ENCODE measurements around the gene AADAC. TPM values are rescaled to one million over a fixed set of nuclear protein-coding genes. Genes with fewer than 3 reads are reported as not detected.
"Not testable (repeated sequence)": the region's sequence is repeated elsewhere in the genome, so short reads cannot be mapped to it uniquely, and the experiment has no call there.

The AADAC gene
- total and polyA plus RNA-seq, 7 donors: not detected

DNA sequence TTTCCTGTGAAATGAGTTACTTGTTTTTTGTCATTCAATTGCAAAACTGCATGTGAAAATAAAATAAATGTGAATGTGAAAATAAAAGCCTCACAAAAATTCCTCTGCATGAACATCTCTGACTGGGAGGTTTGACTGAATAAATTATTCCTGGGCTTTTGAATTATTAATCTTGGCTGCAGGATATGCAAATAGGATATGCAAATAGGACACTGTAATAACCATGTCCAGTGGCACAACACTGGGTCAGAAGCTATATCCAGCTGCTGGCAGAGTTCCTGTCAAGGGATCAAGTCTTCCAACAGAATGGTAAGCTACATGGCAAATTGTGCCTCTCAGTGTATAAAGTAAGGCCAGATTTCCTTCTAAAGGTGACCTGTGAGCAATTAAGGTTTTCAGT lies 59.5 kb downstream of the AADAC start, which contains the start of gene SUCNR1:
TSS of gene SUCNR1 (plus strand) at position 246 of the 400 bp plus-strand sequence. CDS start 6,250 bp downstream, outside the sequence.
- no peak for TF ChIP-seq POLR2A (IDR thresholded peaks at IDR 0.05)
- no peak for TF ChIP-seq EP300 (IDR thresholded peaks at IDR 0.05)
- TF ChIP-seq POLR2AphosphoS5 (IDR thresholded peaks at IDR 0.05): no peak
- TF ChIP-seq, protein P1, sequence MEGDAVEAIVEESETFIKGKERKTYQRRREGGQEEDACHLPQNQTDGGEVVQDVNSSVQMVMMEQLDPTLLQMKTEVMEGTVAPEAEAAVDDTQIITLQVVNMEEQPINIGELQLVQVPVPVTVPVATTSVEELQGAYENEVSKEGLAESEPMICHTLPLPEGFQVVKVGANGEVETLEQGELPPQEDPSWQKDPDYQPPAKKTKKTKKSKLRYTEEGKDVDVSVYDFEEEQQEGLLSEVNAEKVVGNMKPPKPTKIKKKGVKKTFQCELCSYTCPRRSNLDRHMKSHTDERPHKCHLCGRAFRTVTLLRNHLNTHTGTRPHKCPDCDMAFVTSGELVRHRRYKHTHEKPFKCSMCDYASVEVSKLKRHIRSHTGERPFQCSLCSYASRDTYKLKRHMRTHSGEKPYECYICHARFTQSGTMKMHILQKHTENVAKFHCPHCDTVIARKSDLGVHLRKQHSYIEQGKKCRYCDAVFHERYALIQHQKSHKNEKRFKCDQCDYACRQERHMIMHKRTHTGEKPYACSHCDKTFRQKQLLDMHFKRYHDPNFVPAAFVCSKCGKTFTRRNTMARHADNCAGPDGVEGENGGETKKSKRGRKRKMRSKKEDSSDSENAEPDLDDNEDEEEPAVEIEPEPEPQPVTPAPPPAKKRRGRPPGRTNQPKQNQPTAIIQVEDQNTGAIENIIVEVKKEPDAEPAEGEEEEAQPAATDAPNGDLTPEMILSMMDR (IDR thresholded peaks at IDR 0.05): no peak
- Histone ChIP-seq H3K9me3 (no peaks in the 10 kb centered on the region), H3K4me3 (no peak within 1 kb of the TSS), H3K27ac (peak within 1 kb of the TSS in 1 of 4 donors; percentile 11), H3K27me3 (no peaks in the 10 kb centered on the region), H3K4me1 (peaks cover 0 to 35% (median 8%) of the 10 kb centered on the region in 4 donors), H3K36me3 (no peaks in the 10 kb centered on the region)
- intact Hi-C loops (cut with DNase I): no loop called here
- no peak for DNase-seq

DNA sequence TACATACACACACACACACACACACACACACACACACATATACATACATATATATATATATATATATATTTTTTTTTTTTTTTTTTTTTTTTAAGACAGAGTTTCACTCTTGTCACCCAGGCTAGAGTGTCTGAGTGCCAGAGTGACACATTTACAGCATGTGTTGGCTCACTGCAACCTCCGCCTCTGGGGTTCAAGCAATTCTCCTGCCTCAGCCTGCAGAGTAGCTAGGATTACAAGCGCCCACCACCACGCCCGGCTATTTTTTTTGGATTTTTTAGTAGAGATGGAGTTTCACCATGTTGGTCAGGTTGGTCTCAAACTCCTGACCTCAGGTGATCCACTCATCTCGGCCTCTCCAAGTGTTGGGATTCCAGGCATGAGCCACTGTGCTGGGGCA lies 60.2 kb downstream of the AADAC start:
- intact Hi-C loops (cut with DNase I); H3K27ac ChIP-seq; H3K36me3 ChIP-seq; DNase-seq; H3K4me3 ChIP-seq; H3K9me3 ChIP-seq; H3K27me3 ChIP-seq: not testable (repeated sequence)
- WGBS, 2 donors: 88 to 89% methylated on average over 5 of the region's 5 CpGs
- H3K4me1 ChIP-seq: peaks cover 0 to 38% (median 11%) of the 10 kb centered on the region in 4 donors

DNA sequence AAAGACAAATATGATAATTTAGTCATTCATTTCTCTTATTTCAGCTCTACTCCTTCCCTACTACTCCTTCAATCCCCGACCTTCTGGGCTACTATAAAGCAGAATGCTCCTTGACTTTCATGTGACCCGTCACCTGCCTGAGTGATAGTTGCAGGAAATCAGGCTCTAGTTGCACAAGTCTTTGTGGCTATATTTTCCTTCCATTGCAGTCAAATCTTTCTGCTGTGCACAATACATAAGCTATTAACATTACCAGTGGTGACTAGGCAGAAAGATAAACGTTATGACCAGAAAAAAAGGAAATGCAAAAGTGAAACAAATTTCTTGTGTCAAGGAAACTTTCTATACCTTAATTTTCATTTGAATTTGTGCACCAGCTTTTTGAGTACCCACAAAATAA lies 61.8 kb downstream of the AADAC start:
- no peaks in the 10 kb centered on the region for H3K27me3 ChIP-seq
- H3K4me3 ChIP-seq: no peak overlapping the region
- no peaks in the 10 kb centered on the region for H3K36me3 ChIP-seq
- WGBS, 2 donors: 14 to 25% methylated on average over 3 of the region's 3 CpGs
- H3K9me3 ChIP-seq: no peaks in the 10 kb centered on the region
- H3K4me1 ChIP-seq: peaks cover 0 to 45% (median 18%) of the 10 kb centered on the region in 4 donors
- intact Hi-C loops (cut with DNase I): no loop called here
- peak overlapping the region in 1 of 4 donors; percentile 23 for H3K27ac ChIP-seq
- no peak for DNase-seq
- TF ChIP-seq POLR2AphosphoS5 (IDR thresholded peaks at IDR 0.05) (no peak), POLR2A (IDR thresholded peaks at IDR 0.05) (no peak), EP300 (IDR thresholded peaks at IDR 0.05) (no peak)
- TF ChIP-seq, protein P1 (IDR thresholded peaks at IDR 0.05): no peak

DNA sequence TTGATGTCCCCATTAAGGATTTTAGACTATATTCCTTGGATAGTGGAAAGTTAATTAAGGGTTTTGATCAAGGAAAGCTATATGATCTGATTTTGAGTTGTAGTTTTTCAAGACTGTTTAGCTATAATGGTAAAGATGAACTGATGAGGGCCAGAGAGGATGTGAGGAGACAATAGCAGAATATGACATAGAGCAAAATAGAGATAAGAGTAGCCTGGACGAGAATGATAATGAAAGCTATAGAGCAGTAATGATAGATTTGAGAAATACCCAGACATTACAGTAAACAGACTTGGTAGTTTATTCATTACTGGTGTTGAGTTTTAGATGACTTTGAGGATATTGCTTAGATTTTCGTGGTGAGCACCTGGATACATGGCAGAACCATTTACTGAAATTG lies 63.4 kb downstream of the AADAC start:
- H3K27me3 ChIP-seq: no peaks in the 10 kb centered on the region
- H3K27ac ChIP-seq: no peak overlapping the region
- DNase-seq: no peak
- no peak overlapping the region for H3K4me3 ChIP-seq
- 91% methylated on average over 2 of the region's 2 CpGs for WGBS, 2 donors
- TF ChIP-seq POLR2AphosphoS5 (IDR thresholded peaks at IDR 0.05) (no peak), EP300 (IDR thresholded peaks at IDR 0.05) (no peak), POLR2A (IDR thresholded peaks at IDR 0.05) (no peak)
- TF ChIP-seq, protein P1 (IDR thresholded peaks at IDR 0.05): no peak
- intact Hi-C loops (cut with DNase I): no loop called here
- H3K9me3 ChIP-seq: no peaks in the 10 kb centered on the region
- H3K36me3 ChIP-seq: no peaks in the 10 kb centered on the region
- H3K4me1 ChIP-seq: peaks cover 0 to 50% (median 19%) of the 10 kb centered on the region in 4 donors

Other genes with a start within 250 kb of the AADAC start
- not detected for gene AADACL2, start 80.2 kb upstream of the AADAC start, total RNA-seq
- under 1 TPM in 1 of 3 donors, not detected in 2; 0.03 TPM for gene AADACL2, start 80.2 kb upstream of the AADAC start, polyA plus RNA-seq
- gene SUCNR1, start 59.5 kb downstream of the AADAC start, total RNA-seq: under 1 TPM in 2 of 4 donors, not detected in 2; 0.16 to 0.36 TPM
- 1 to 10 TPM in 1 of 3 donors, under 1 TPM in 2; 0.35 to 2.8 (median 0.60) TPM for gene SUCNR1, start 59.5 kb downstream of the AADAC start, polyA plus RNA-seq